BE2C (cell line): Measurements from ENCODE around the gene MISP.

Source experiments
- DNase-seq: peaks from one replicate; pipeline ENCODE4 v3.0.0-alpha.2; 2020
- H3K27me3 ChIP-seq: fragments of 250-450 bp; sonication (Bioruptor Pico); 2 replicates; pipeline ENCODE4 v1.5.1; 2020; ENCODE audit warnings: mild to moderate bottlenecking
- H3K36me3 ChIP-seq: fragments of 250-450 bp; sonication (Bioruptor Pico); 2 replicates; pipeline ENCODE4 v1.5.1; 2020; ENCODE audit warnings: mild to moderate bottlenecking
- H3K4me1 ChIP-seq: fragments of 250-450 bp; sonication (Bioruptor Pico); 2 replicates; pipeline ENCODE4 v1.5.1; 2020
- H3K4me3 ChIP-seq: 2 replicates; pipeline ENCODE4 v1.5.1; 2011; ENCODE audit warnings: low read depth, low read length
- H3K9me3 ChIP-seq: fragments of 250-450 bp; sonication (Bioruptor Pico); 2 replicates; pipeline ENCODE4 v1.5.1; 2020
- TF ChIP-seq, protein P1 (sequence below): IDR thresholded peaks from 2 replicates; pipeline ENCODE4 v1.5.1; 2012; ENCODE audit warnings: mild to moderate bottlenecking, low read depth, low read length

MISP gene

DNA sequence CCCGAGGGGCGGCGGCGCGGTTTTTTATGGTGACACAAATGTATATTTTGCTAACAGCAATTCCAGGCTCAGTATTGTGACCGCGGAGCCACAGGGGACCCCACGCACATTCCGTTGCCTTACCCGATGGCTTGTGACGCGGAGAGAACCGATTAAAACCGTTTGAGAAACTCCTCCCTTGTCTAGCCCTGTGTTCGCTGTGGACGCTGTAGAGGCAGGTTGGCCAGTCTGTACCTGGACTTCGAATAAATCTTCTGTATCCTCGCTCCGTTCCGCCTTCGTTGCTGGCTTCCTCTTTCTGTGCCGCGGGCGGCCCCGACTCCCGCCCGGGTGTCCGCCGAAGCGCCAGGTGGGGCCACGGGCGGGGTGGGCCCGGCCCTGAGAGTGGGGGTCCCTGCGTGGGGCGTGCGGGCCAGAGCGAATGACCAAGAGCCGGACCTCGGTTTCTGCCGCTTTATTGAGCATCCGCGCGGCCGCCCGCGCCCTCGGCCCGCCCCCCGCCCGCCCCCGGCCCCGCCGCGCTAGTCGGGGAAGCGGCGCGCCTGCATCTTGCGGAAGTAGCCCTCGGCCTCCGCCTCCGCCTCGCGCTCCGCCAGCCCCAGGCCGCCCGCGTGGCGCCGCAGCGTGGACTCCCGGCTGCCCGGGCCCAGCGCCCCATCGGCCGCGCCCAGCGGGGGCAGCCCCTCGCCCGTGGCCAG is 61.3 kb downstream of the MISP start:
- no peak for DNase-seq
- H3K36me3 ChIP-seq: peaks cover 74% of the 10 kb centered on the region
- no peaks in the 10 kb centered on the region for H3K9me3 ChIP-seq
- no peaks in the 10 kb centered on the region for H3K27me3 ChIP-seq
- no peaks in the 10 kb centered on the region for H3K4me1 ChIP-seq
- no peak overlapping the region for H3K4me3 ChIP-seq
- TF ChIP-seq, protein P1, sequence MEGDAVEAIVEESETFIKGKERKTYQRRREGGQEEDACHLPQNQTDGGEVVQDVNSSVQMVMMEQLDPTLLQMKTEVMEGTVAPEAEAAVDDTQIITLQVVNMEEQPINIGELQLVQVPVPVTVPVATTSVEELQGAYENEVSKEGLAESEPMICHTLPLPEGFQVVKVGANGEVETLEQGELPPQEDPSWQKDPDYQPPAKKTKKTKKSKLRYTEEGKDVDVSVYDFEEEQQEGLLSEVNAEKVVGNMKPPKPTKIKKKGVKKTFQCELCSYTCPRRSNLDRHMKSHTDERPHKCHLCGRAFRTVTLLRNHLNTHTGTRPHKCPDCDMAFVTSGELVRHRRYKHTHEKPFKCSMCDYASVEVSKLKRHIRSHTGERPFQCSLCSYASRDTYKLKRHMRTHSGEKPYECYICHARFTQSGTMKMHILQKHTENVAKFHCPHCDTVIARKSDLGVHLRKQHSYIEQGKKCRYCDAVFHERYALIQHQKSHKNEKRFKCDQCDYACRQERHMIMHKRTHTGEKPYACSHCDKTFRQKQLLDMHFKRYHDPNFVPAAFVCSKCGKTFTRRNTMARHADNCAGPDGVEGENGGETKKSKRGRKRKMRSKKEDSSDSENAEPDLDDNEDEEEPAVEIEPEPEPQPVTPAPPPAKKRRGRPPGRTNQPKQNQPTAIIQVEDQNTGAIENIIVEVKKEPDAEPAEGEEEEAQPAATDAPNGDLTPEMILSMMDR: no peak

DNA sequence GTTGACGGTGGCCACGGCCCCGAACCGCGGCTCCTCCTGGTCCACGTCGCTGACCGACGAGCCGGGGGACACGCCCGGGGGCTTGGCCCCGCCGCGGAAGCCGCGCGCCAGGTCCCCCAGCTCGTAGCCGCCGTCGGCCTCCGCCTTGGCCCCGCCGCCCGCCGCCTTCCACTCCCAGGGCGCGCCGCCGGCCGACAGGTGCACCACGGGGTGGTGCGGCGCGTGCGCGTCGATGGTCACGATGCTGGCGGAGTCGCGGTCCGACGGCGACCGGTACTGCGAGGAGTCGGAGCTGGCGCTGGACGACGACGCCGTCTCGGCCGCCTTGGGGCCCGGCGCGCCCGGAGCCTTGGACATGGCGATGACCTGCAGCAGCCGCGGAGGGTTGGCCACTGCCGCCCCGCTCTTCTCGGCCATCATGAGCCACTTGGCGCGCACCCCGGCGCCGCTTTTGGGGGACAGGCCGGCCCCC is 61.9 kb downstream of the MISP start:
- H3K36me3 ChIP-seq: peaks cover 68% of the 10 kb centered on the region
- TF ChIP-seq, protein P1: no peak
- no peak for DNase-seq

DNA sequence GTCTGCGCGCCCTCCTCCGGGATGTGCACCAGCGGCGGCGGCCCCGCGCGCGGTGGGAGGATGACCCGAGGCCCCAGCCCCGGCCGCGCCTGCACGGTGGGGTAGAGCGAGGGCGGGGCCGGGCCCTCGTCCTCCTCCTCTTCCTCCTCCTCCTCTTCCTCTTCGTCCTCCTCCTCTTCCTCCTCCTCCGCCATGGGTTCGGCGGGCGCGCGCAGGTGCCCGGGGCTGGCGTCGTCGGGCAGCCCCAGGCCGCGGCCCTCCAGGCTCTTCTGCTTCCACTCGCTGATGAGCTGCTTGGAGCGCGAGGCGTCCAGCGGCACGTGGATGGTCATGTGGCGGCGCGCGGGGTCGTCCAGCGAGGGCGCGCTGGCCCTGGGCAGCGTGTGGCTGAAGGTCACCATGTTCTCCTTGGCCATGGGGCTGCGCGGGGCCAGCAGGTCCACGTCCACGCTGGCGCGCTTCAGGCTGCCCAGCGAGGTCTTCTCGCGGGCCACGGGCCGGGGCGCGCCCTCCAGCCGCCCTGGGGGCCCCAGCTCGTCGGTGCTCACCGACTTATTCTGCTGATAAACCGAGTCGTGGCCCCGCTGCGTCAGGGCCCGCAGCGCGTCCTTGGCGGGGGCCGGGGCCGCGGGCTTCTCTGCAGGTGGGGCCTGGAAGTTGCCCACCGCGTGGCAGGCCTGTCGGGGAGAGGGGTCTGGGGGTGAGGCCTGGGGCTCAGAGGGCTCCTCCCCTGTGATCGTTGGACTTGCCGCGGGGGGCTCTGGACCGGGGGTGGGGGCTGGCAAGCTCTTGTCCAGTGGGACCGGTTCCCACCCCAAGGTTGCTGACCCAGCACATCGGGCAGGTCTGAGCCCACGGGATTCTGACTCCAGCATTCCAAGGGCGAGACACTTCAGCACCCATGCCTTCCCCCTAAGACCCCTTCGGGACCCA is 62.6 kb downstream of the MISP start:
- Histone ChIP-seq H3K4me3 (no peak overlapping the region), H3K27me3 (no peaks in the 10 kb centered on the region), H3K4me1 (no peaks in the 10 kb centered on the region), H3K9me3 (no peaks in the 10 kb centered on the region), H3K36me3 (peaks cover 63% of the 10 kb centered on the region)
- DNase-seq: no peak
- TF ChIP-seq, protein P1: no peak

More for the DNA sequence above, 61.9 kb downstream of the MISP start:
- no peak overlapping the region for H3K4me3 ChIP-seq
- no peaks in the 10 kb centered on the region for H3K9me3 ChIP-seq
- no peaks in the 10 kb centered on the region for H3K4me1 ChIP-seq
- H3K27me3 ChIP-seq: no peaks in the 10 kb centered on the region
